ENCODE results near the gene FUT6. TPM values are rescaled to one million over a fixed set of nuclear protein-coding genes. Genes with fewer than 3 reads are reported as not detected.

Gene FUT6
- total RNA-seq, 1 experiment from 2014 or later: not detected

DNA sequence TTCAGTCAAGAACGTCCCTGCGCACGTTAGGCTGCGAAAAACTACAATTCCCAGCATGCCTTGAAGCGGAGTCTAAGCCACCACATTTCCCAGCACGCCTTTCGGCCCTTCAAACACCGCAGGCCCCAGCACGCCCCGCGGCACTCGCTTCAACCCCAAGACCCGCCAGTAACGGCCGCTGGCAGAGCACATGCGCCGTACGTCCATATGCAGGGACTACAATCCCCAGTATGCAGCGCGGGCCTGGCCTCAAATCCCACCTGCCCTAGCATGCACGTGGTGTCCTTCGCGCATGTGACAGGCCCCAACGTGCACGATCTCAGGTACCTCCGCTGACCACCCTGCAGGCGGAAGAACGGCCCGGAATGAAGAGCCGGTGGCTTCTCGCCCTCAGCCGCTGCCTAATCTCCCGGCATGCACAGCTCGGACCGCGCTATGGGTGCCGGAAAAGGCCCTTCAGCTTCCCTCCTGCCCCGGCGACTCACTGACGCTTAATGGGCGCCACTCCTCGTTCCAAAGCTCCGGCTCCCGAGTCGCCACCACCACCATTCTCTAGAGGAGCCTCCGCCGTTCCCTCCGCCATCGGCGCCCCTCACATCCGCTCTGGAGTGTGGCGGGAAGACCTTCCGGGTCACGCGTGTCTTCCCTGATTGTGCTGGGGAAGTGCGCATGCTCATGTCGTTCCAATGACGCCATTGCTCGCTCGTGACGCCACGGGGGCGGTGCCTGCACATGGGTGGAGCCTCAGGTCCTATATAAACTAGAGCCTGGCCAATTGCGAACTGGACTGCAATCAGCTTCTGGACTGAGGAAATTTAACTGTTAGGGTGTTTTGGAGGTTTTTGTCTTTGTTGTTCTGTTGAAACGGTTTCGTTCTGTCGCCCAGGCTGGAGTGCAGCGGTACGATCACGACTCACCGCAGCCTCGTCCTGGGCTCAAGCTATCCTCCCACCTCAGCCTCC is 48.7 kb downstream of the FUT6 start, which contains the start of gene DUS3L:
Gene DUS3L, minus strand, starts transcription at position 605 of the 962 bp plus-strand sequence. Its CDS starts 22 bp downstream, at position 583.
- CTCF ChIA-PET: interaction anchor here (1.8 kb wide), 1 partner anchor 13 kb away, joined by 8 read pairs; no protein-coding TSS in a partner anchor

DNA sequence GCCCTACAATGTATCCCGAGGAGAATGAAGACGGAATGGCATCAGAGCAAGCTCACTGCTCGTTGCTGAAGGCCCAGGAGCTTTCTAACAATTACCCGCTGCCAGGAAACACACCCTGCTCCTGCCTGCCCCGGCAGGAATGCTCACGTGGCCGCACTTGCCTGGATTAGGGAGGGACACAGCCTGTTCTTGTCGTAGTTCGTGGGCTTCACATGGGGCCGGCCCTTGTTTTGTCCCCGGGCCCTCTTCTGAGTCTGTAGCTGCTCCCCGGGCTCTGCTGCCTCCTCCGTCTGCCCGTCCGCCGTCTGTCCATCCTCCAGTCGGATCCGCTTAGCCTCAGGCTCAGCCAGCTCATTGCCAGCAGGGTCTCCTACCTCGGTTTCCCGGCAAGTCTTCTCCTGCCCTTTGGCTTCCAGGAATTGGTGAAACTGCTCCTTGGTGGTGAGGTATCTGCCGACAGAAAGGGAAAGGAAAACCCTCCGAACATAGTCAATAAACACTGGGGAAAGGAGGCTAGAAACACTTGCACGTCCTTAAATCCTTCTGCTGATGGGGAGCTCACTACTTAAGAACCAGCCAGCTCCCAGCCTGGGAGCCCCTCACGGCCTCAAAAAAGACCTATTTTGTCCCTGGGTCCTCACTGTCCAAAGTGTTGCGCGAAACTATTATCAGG is 49.5 kb downstream of the FUT6 start:
- POLR2A ChIA-PET: interaction anchor here (0.6 to 3.1 kb wide), 11 partner anchors 14 to 976 kb away, joined by 3 to 27 read pairs (median 4); partner anchors contain the start of genes CATSPERD, LONP1, NDUFA11 and RPL36
- H3K27ac Mint-ChIP-seq (ENCODE audit: low read depth, unreplicated experiment): peak overlapping the region; percentile 100
- no peak for DNase-seq (ENCODE audit: unreplicated experiment)
- H3K4me1 Mint-ChIP-seq (ENCODE audit: insufficient read depth, unreplicated experiment): peaks cover 14% of the 10 kb centered on the region
- H3K9me3 Mint-ChIP-seq (ENCODE audit: unreplicated experiment): no peaks in the 10 kb centered on the region
- no peaks in the 10 kb centered on the region for H3K27me3 Mint-ChIP-seq (ENCODE audit: insufficient read depth, unreplicated experiment)
- no peak for TF ChIP-seq CTCF (IDR thresholded peaks at IDR 0.05; ENCODE audit: unreplicated experiment)
- intact Hi-C loops (cut with micrococcal nuclease): loop anchor here (10.0 kb wide), 1 partner anchor 95 kb away; the partner anchor contains the start of gene RPL36
- CTCF ChIA-PET: interaction anchor here (0.5 to 1.0 kb wide), 3 partner anchors 14 to 615 kb away, joined by 3 to 4 read pairs (median 3); no protein-coding TSS in a partner anchor
- H3K36me3 Mint-ChIP-seq (ENCODE audit: insufficient read depth, unreplicated experiment): peaks cover 49% of the 10 kb centered on the region
- peak overlapping the region; percentile 98 for H3K4me3 Mint-ChIP-seq (ENCODE audit: unreplicated experiment)
- BruUV-seq (replicated peaks): no TSS peak

More for the DNA sequence above, 48.7 kb downstream of the FUT6 start, which contains the start of gene DUS3L:
- BruUV-seq (replicated peaks): TSS peak; percentile 92
- H3K27me3 Mint-ChIP-seq (ENCODE audit: insufficient read depth, unreplicated experiment): no peaks in the 10 kb centered on the region
- peak; percentile 98 for DNase-seq (ENCODE audit: unreplicated experiment)
- H3K27ac Mint-ChIP-seq (ENCODE audit: low read depth, unreplicated experiment): peak within 1 kb of the TSS; percentile 100
- intact Hi-C loops (cut with micrococcal nuclease): loop anchor here (1.0 to 10.0 kb wide), 2 partner anchors 18 to 96 kb away; partner anchors contain the start of gene RPL36
- POLR2A ChIA-PET: interaction anchor here (0.6 to 3.1 kb wide), 13 partner anchors 13 to 976 kb away, joined by 3 to 27 read pairs (median 4); partner anchors contain the start of genes CATSPERD, LONP1, NDUFA11 and RPL36
- peak within 1 kb of the TSS; percentile 98 for H3K4me3 Mint-ChIP-seq (ENCODE audit: unreplicated experiment)
- no peak for TF ChIP-seq CTCF (IDR thresholded peaks at IDR 0.05; ENCODE audit: unreplicated experiment)
- H3K36me3 Mint-ChIP-seq (ENCODE audit: insufficient read depth, unreplicated experiment): peaks cover 47% of the 10 kb centered on the region
- no peaks in the 10 kb centered on the region for H3K9me3 Mint-ChIP-seq (ENCODE audit: unreplicated experiment)
- H3K4me1 Mint-ChIP-seq (ENCODE audit: insufficient read depth, unreplicated experiment): peaks cover 14% of the 10 kb centered on the region

DNA sequence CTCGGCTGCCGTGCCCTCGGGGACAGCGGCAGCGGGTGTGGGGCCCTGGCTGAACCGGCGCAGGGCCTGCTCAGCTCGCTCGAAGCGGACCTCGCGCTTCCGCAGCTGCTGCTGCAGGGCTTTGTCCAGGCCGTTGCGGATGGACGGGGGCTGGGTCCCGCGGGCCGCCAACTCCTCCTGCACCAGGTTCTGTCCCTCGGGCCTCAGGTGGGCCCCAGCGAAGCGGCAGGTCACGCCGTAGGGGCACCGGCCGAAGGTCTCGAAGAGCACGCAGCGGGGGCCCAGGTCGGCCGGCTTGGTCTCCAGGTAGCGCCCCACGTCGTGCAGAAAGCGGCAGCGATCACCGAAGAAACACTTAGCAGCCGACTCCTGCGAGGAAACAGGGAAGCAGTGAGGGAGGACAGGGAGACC is 50.1 kb downstream of the FUT6 start:
- CTCF ChIA-PET: interaction anchor here (0.5 to 1.0 kb wide), 2 partner anchors 15 to 614 kb away, joined by 3 read pairs; no protein-coding TSS in a partner anchor
- Mint-ChIP-seq H3K9me3 (ENCODE audit: unreplicated experiment) (no peaks in the 10 kb centered on the region), H3K4me3 (ENCODE audit: unreplicated experiment) (peak overlapping the region; percentile 98), H3K4me1 (ENCODE audit: insufficient read depth, unreplicated experiment) (peaks cover 14% of the 10 kb centered on the region), H3K36me3 (ENCODE audit: insufficient read depth, unreplicated experiment) (peaks cover 49% of the 10 kb centered on the region), H3K27ac (ENCODE audit: low read depth, unreplicated experiment) (peak overlapping the region; percentile 100), H3K27me3 (ENCODE audit: insufficient read depth, unreplicated experiment) (no peaks in the 10 kb centered on the region)
- no peak for DNase-seq (ENCODE audit: unreplicated experiment)
- no peak for TF ChIP-seq CTCF (IDR thresholded peaks at IDR 0.05; ENCODE audit: unreplicated experiment)
- intact Hi-C loops (cut with micrococcal nuclease): no loop called here
- BruUV-seq (replicated peaks): no TSS peak
- POLR2A ChIA-PET: interaction anchor here (1.0 to 3.1 kb wide), 5 partner anchors 14 to 167 kb away, joined by 3 to 27 read pairs (median 14); partner anchors contain the start of genes CATSPERD, LONP1, NDUFA11 and SAFB

Measured in MCF 10A (cell line).